Stimulated activated naive B cell treated with anti-CD40 and anti-IgM and Interleukin-4, amounts not matched to agents 10 μg/mL and 1 μg/mL and 100 μg/mL, for 72 hours (primary cell): Measurements from ENCODE around the gene CA6.

ENCODE experiments used
- ATAC-seq, 2 donors: fragments of 150-1000 bp; cut with Tn5 transposase; replicated peaks; 2 replicates each; pipeline ENCODE4 v1.10.0; 2021; ENCODE audit warnings: moderate library complexity in 1 of 2
- DNase-seq: peaks from one replicate; pipeline ENCODE4 v3.0.0; 2021
- H3K27ac Mint-ChIP-seq: one replicate; pipeline ENCODE4 v1.8.0; 2022; ENCODE audit warnings: mild to moderate bottlenecking, mixed read lengths
- H3K27me3 Mint-ChIP-seq, 2 donors: one replicate each; pipeline ENCODE4 v1.8.0; 2022; ENCODE audit warnings: mixed read lengths in 2 of 2
- H3K36me3 Mint-ChIP-seq, 2 donors: one replicate each; pipeline ENCODE4 v1.8.0; 2022; ENCODE audit warnings: mixed read lengths in 2 of 2, mild to moderate bottlenecking in 1 of 2
- H3K4me1 Mint-ChIP-seq, 2 donors: one replicate each; pipeline ENCODE4 v1.8.0; 2022; ENCODE audit warnings: mixed read lengths in 2 of 2, mild to moderate bottlenecking in 1 of 2
- H3K4me3 Mint-ChIP-seq, 2 donors: one replicate each; pipeline ENCODE4 v1.8.0; 2022; ENCODE audit warnings: mild to moderate bottlenecking in 2 of 2, mixed read lengths in 2 of 2, moderate library complexity in 1 of 2
- H3K9me3 Mint-ChIP-seq, 2 donors: one replicate each; pipeline ENCODE4 v1.8.0; 2022; ENCODE audit warnings: mixed read lengths in 2 of 2, mild to moderate bottlenecking in 1 of 2

The CA6 gene

DNA sequence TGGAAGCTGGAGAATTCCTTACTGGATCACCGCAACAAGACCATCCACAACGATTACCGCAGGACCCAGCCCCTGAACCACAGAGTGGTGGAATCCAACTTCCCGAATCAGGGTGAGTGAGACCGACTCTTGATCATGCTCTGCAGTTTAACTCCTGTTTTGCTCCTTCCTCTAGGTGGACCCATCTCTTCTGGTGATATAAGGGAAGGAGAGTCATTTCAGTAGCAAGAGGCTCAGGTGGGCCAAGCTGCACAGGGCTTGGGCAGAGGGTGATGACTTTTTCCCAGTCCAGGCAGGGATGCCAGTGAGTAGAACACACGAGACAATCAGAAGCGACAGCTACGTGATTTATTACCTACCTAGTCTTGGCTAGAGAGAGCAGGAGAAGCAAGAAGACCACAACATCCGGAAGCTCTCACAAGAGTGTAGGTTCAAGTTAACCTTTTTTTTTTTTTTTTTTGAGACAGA lies 25.2 kb downstream of the CA6 start:
- Mint-ChIP-seq H3K4me1 (peaks cover 11 to 15% of the 10 kb centered on the region in 2 donors), H3K27ac (no peak overlapping the region), H3K27me3 (peaks cover 5 to 9% of the 10 kb centered on the region in 2 donors), H3K9me3 (no peaks in the 10 kb centered on the region), H3K36me3 (no peaks in the 10 kb centered on the region), H3K4me3 (peak overlapping the region; percentile 41 to 70)
- ATAC-seq (peak; percentile 83 to 86), DNase-seq (no peak)

DNA sequence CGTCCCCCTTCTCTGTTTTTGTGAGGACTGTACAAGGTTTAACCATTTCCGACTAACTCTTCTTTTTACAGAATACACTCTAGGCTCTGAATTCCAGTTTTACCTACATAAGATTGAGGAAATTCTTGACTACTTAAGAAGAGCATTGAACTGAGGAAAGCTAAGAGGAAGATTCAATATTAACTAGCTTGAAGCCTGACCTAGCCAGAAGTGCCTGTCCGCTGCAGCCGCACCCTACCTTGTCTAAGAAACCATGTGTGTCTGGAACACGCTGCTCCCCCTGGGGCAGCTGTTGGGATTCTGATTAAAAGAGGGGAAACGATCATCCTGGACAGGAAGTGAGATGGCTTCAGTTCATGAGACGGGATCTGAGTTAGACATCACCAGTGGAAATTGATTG lies 28.9 kb downstream of the CA6 start:
- Mint-ChIP-seq H3K4me3 (no peak overlapping the region), H3K27me3 (peaks cover 5 to 12% of the 10 kb centered on the region in 2 donors), H3K27ac (no peak overlapping the region), H3K4me1 (peaks cover 11 to 15% of the 10 kb centered on the region in 2 donors), H3K9me3 (no peaks in the 10 kb centered on the region), H3K36me3 (no peaks in the 10 kb centered on the region)
- ATAC-seq = no peak
- DNase-seq = no peak

DNA sequence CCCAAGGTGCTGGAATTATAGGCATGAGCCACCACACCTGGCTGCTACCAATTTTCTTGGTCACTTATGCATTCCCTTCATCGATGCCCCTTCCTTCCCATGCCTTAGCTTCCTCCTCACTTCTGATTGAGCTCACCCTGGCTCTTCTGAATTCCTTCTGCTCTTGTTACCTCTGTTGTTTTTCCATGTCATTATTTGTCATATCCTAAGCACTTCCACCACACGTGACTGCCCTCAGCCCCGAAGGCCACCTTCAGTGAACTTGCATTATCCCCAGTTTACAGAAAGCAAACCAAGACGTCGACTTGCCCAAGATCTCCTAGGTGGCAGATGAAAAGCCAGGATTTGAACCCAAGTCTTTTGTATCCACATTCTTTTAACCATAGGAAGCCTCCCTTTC lies 30.7 kb downstream of the CA6 start:
- Mint-ChIP-seq H3K9me3 (no peaks in the 10 kb centered on the region), H3K4me3 (no peak overlapping the region), H3K4me1 (peaks cover 5 to 6% of the 10 kb centered on the region in 2 donors), H3K27me3 (peaks cover 5 to 7% of the 10 kb centered on the region in 2 donors), H3K27ac (no peak overlapping the region), H3K36me3 (no peaks in the 10 kb centered on the region)
- DNase-seq = no peak
- no peak for ATAC-seq

DNA sequence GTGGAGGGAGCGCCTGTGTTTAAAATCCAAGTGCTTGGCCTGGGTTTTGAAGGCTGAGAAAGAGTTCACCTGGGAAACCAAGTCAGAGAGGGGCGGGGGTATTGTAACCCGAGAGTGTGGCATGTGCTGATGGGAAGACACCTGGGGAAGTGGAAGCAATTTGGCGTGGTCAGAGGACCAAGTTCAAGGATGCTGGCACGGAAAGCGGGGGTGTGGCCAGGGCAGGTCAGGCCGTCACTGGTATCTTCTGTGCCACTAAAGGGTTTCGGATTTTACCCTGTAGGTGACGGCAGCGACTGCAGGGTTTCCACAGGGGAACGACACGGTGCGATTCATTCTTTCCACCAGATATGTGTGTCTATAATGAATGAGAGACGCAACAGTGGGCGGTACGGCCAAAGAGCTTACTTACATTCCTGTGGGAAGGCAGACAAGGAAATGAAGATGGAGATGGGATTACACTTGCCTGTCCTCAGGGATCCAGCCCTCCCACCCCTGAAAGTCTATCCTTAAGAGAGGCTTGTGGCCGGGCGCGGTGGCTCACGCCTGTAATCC lies 31.3 kb downstream of the CA6 start:
- Mint-ChIP-seq H3K9me3 (no peaks in the 10 kb centered on the region), H3K4me3 (no peak overlapping the region), H3K4me1 (peaks cover 0 to under 1% of the 10 kb centered on the region in 2 donors), H3K27me3 (peaks cover 0 to 7% of the 10 kb centered on the region in 2 donors), H3K27ac (no peak overlapping the region), H3K36me3 (no peaks in the 10 kb centered on the region)
- no peak for DNase-seq
- ATAC-seq = no peak

DNA sequence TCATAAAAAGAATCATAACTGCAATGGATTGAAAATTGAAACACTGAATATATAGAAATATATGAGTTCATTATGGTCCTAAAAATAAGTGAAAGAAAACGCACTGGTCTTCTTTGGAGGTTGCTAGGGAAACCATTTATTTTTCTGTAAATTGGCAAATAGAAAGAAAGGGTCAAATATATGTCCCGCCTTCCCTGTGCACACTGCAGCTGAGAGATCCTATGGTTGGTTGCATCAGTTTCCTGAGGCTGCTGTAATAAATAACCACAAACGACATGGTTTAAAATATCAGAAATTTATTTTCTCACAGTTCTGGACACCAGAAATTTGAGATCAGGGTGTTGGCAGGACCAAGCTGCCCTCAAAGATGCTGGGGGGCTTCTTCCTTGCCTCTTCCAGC lies 35.0 kb downstream of the CA6 start:
- no peak overlapping the region for H3K27ac Mint-ChIP-seq
- DNase-seq = no peak
- no peak overlapping the region for H3K4me3 Mint-ChIP-seq
- no peak for ATAC-seq
- no peaks in the 10 kb centered on the region for H3K4me1 Mint-ChIP-seq
- peaks cover 0 to 5% of the 10 kb centered on the region in 2 donors for H3K27me3 Mint-ChIP-seq
- H3K9me3 Mint-ChIP-seq = no peaks in the 10 kb centered on the region
- H3K36me3 Mint-ChIP-seq = no peaks in the 10 kb centered on the region

DNA sequence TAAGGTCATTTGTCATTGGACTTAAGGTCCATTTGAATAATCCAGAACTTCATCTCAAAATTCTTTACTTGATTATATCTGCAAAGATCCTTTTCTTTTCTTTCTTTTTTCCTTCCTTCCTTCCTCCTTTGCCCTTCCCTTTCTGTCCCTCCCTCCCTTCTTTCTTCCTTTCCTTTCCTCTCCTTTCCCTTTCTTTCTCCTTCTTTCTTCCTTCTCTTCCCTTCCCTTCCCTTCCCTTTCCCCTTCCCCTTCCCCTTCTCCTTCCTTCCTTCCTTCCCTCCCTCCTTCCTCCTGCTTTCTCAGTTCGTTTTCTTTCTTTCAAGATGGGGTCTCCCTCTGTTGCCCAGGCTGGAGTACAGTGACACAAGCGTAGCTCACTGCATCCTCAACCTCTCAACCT lies 35.5 kb downstream of the CA6 start:
- no peak for DNase-seq
- Mint-ChIP-seq H3K9me3 (no peaks in the 10 kb centered on the region), H3K27me3 (peaks cover 1 to 3% of the 10 kb centered on the region in 2 donors), H3K4me1 (no peaks in the 10 kb centered on the region), H3K36me3 (no peaks in the 10 kb centered on the region), H3K4me3 (no peak overlapping the region), H3K27ac (peak overlapping the region; percentile 21)
- no peak for ATAC-seq

DNA sequence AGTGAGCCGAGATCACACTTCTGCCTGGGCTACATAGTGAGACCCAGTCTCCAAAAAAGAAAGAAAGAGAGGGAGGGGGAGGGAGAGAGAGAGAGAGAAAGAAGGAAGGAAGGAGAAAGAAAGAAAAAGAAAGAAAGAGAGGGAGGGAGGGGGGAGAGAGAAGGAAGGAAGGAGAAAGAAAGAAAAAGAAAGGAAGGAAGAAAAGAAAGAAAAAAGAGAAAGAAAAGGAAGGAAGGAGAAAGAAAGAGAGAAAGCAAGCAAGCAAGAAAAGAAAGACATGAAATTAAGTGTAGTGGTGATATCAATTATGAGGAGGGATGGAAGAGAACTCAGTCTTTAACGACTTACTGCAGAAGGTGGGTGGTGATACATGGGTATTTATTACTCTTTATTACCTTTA lies 38.5 kb downstream of the CA6 start:
- Mint-ChIP-seq H3K4me3 (no peak overlapping the region), H3K27me3 (peaks cover 4 to 10% of the 10 kb centered on the region in 2 donors)

DNA sequence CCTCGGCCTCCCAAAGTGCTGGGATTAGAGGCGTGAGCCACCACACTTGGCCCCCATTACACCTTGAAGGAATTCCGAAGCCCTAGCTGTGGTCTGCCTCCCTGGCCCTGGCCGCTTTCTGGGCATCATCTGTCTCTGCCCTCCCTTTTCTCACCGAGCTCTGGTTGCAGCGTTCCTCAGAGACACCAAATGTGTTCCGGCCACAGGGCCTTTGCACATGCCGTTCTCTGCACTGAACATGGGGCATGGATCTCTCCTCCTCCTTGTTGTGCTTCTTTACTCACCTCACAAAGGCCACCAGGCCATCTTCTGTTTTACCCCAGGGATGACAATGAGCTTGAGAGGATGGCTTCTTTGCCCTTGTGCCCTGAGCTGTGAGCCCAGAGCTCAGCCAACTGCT lies 39.3 kb downstream of the CA6 start:
- H3K27me3 Mint-ChIP-seq = peaks cover 9 to 10% of the 10 kb centered on the region in 2 donors
- H3K4me3 Mint-ChIP-seq = no peak overlapping the region
- DNase-seq = no peak
- H3K4me1 Mint-ChIP-seq = peaks cover 9 to 16% of the 10 kb centered on the region in 2 donors
- ATAC-seq = no peak
- H3K27ac Mint-ChIP-seq = no peak overlapping the region
- H3K36me3 Mint-ChIP-seq = no peaks in the 10 kb centered on the region
- H3K9me3 Mint-ChIP-seq = no peaks in the 10 kb centered on the region

More for the DNA sequence above, 38.5 kb downstream of the CA6 start:
- no peak overlapping the region for H3K27ac Mint-ChIP-seq
- DNase-seq = no peak
- no peak for ATAC-seq
- peaks cover 5 to 16% of the 10 kb centered on the region in 2 donors for H3K4me1 Mint-ChIP-seq
- H3K9me3 Mint-ChIP-seq = no peaks in the 10 kb centered on the region
- H3K36me3 Mint-ChIP-seq = no peaks in the 10 kb centered on the region

DNA sequence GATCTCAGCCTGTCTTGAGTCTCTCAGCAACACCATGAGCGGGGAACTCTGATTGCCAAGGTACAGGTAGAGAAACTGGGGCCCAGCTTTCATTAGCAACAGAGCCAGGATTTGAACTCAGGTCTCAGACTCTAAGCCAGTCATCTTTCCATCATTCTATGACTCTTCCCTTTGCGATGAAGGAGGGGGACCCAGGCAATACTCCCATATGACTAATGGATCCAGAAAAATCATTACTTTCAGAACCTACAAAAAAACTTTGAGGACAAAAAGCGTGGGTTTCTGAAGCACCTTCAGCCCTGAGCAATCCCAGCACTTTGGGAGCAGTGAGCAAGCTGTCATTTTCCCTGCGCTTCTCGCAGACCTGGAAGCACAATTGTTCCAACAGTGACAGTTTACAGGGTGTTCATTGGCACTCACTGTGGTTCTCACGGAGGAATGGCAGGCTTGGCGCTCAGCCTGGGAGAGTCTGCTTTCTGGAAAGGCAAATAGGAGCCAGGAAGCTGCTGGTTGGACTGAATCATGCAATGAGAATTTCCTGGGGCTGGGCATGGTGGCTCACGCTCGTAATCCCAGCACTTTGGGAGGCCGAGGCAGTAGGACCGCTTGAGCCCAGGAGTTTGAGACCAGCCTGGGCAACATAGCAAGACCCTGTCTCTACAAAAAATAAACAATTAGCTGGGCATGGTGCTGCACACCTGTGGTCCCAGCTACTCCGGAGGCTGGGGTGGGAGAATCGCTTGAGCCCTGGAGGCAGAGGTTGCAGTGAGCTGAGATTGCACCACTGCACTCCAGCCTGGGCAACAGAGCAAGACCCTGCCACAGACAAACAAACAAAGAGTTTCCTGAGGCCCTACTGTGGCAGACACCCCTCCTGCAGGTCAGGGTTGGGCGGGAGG lies 40.5 kb downstream of the CA6 start:
- Mint-ChIP-seq H3K27ac (peak overlapping the region; percentile 2), H3K4me3 (no peak overlapping the region)
- no peak for ATAC-seq

DNA sequence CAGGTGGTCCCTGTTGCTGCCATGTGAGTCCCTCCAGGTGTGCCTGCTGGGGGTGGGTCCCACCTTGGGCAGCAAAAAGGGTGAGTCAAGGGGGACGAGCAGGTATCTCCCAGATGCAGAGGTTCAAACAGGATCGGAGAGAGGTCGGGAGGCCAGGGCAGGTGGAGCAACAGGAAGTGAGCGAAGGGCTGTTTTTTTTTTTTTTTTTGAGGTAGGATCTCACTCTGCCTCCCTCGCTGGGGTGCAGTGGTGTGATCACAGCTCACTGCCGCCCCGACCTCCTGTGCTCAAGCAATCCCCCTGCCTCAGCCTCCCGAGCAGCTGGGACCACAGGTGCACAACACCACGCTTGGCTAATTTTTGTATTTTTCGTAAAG lies 41.1 kb downstream of the CA6 start:
- Mint-ChIP-seq H3K9me3 (no peaks in the 10 kb centered on the region), H3K4me3 (no peak overlapping the region)

More for the DNA sequence above, 40.5 kb downstream of the CA6 start:
- Mint-ChIP-seq H3K9me3 (no peaks in the 10 kb centered on the region), H3K27me3 (peaks cover 10 to 14% of the 10 kb centered on the region in 2 donors), H3K4me1 (peaks cover 10 to 16% of the 10 kb centered on the region in 2 donors), H3K36me3 (no peaks in the 10 kb centered on the region)
- DNase-seq = no peak

DNA sequence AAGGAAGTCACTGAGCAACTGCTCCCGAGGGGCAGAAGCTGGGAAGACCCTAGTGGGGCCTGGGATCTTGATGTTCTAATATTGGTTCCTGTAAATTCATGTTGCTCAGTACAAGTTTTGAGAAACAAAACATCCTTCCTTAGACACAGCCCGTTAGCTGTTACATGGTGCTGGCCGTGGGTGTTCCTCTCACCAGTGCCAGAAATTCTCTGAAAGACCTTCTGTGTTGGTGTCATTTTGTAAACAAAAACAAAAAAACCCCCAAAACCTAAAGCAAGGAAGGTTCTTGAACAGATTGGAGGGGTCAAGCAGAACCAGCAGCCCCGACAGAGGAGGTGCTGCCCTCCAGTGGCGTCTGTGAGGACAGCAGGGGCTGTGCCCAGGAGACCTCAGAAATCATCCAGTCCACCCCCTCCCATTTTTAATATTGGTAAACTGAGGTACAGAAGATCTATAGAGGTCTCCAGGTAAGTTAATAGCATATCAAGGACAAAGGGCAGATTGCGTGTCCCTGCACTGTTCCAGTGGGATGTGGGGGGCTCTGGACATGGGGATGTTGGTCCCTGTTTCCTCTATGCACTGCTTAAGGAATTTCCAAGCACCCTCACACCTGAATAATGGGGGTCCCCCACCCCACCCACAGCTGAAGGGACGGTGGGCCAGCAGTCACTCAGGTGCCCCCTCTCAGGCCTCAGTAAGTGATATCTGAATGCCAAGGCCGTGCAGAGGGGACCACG lies 42.4 kb downstream of the CA6 start:
- no peak overlapping the region for H3K4me3 Mint-ChIP-seq
- peaks cover 10 to 16% of the 10 kb centered on the region in 2 donors for H3K4me1 Mint-ChIP-seq
- ATAC-seq = peak; percentile 80 to 86
- DNase-seq = peak; percentile 43
- peaks cover 0 to 6% of the 10 kb centered on the region in 2 donors for H3K36me3 Mint-ChIP-seq
- H3K27ac Mint-ChIP-seq = peak overlapping the region; percentile 69
- H3K9me3 Mint-ChIP-seq = peaks cover 4% of the 10 kb centered on the region in 2 donors
- peaks cover 10 to 14% of the 10 kb centered on the region in 2 donors for H3K27me3 Mint-ChIP-seq

More for the DNA sequence above, 41.1 kb downstream of the CA6 start:
- ATAC-seq (no peak), DNase-seq (no peak)
- H3K27me3 Mint-ChIP-seq = peaks cover 10 to 14% of the 10 kb centered on the region in 2 donors
- peaks cover 10 to 16% of the 10 kb centered on the region in 2 donors for H3K4me1 Mint-ChIP-seq
- peak overlapping the region; percentile 2 for H3K27ac Mint-ChIP-seq
- no peaks in the 10 kb centered on the region for H3K36me3 Mint-ChIP-seq

DNA sequence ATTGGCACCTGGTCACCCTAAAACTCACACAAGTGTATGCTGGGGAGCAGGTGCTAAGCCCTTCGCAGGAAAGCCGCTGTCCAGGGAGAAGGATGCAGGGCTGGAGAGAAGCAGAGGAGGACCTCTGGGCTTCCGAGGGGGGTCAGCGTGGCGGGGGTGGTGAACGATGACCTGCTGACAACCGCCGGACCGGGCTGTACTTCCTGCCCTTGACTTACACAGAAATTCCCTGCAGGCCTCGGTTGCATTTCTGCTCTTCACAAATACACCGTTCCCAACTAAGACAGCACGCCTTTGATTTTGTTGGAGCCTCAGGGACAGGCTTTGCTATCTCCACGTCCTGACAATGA lies 42.9 kb downstream of the CA6 start:
- Mint-ChIP-seq H3K9me3 (peaks cover 4 to 5% of the 10 kb centered on the region in 2 donors), H3K36me3 (peaks cover 0 to 6% of the 10 kb centered on the region in 2 donors), H3K27ac (no peak overlapping the region), H3K4me1 (peaks cover 10 to 16% of the 10 kb centered on the region in 2 donors), H3K4me3 (no peak overlapping the region), H3K27me3 (peaks cover 10 to 14% of the 10 kb centered on the region in 2 donors)
- no peak for DNase-seq
- no peak for ATAC-seq

DNA sequence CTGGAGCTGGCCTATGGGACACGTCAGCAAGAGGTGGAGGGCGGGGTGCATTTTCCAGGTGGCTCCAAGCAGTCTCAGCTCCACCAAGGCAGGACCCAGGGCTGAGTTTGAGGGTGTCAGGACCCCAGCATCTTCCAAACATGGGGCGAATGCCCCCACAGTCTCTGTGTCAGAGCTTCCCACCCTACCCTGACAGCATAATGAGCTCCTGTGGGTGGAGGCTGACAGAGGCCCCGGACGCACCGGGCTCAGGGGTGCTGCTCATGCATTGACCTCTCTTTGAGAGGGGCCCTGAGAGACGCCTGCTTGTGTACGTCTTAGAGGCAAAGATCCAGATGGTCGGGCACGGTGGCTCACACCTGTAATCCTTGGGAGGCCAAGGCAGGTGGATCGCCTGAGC lies 43.4 kb downstream of the CA6 start:
- H3K27me3 Mint-ChIP-seq = peaks cover 10 to 14% of the 10 kb centered on the region in 2 donors
- peaks cover 0 to 6% of the 10 kb centered on the region in 2 donors for H3K36me3 Mint-ChIP-seq
- no peak overlapping the region for H3K4me3 Mint-ChIP-seq
- no peak for DNase-seq
- no peak overlapping the region for H3K27ac Mint-ChIP-seq
- no peak for ATAC-seq
- H3K4me1 Mint-ChIP-seq = peaks cover 10 to 16% of the 10 kb centered on the region in 2 donors
- H3K9me3 Mint-ChIP-seq = peaks cover 4 to 5% of the 10 kb centered on the region in 2 donors

DNA sequence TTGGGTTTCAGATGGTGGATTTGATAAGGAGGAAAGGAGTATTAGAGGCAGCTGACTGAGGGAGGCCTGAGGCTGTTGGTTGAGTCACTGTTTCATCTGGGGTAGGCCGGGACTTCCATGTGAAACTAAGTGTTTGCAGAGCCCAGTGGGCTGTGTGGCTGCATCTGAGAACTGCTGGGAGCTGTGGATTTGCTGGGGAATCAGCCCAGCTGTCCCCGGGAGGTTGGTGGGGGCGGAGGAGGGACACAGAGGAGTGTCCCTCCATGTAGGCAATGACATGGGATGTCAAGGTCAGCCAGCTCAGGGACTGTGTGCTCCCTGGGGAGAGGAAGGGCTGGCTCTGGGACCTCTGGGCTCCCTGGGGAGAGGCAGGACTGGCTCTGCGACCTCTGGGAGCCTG lies 44.2 kb downstream of the CA6 start:
- no peak overlapping the region for H3K27ac Mint-ChIP-seq

More for the DNA sequence above, 44.2 kb downstream of the CA6 start:
- Mint-ChIP-seq H3K27me3 (peaks cover 10 to 14% of the 10 kb centered on the region in 2 donors), H3K36me3 (peaks cover 0 to 6% of the 10 kb centered on the region in 2 donors), H3K4me3 (no peak overlapping the region), H3K4me1 (peaks cover 10 to 16% of the 10 kb centered on the region in 2 donors), H3K9me3 (peaks cover 4 to 5% of the 10 kb centered on the region in 2 donors)
- DNase-seq (no peak), ATAC-seq (peak in 1 of 2 donors; percentile 47)
